ENCODE data around the gene KRT79.

DNA sequence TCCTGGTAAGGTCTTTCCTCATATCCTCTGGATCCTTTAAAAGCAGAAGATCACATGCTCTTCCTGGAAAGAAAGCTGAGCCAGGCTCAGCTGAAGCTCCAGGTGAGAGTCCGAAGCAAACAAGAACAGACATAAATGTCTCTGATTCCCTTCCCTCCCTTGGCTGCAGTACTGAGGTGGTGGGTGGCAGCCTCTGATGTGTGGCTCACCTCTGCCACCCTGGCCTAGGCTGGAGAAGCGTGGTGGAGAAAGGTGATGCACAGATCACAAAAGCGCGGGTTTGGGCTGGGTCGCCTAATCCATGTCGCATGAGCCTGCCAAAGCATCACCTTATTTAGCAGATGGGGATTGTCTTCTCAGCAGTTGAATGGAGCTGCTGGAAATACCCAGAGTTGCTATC, 54.2 kb downstream of the KRT79 start:
- TF ChIP-seq, protein P1, sequence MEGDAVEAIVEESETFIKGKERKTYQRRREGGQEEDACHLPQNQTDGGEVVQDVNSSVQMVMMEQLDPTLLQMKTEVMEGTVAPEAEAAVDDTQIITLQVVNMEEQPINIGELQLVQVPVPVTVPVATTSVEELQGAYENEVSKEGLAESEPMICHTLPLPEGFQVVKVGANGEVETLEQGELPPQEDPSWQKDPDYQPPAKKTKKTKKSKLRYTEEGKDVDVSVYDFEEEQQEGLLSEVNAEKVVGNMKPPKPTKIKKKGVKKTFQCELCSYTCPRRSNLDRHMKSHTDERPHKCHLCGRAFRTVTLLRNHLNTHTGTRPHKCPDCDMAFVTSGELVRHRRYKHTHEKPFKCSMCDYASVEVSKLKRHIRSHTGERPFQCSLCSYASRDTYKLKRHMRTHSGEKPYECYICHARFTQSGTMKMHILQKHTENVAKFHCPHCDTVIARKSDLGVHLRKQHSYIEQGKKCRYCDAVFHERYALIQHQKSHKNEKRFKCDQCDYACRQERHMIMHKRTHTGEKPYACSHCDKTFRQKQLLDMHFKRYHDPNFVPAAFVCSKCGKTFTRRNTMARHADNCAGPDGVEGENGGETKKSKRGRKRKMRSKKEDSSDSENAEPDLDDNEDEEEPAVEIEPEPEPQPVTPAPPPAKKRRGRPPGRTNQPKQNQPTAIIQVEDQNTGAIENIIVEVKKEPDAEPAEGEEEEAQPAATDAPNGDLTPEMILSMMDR (IDR thresholded peaks at IDR 0.05) = no peak
- TF ChIP-seq POLR2A (IDR thresholded peaks at IDR 0.05) = no peak
